Putamen (tissue), 1 donor: Measurements from ENCODE around the gene APBB1IP.
A peak's percentile ranks its signal among the peaks of the same experiment; 100 is the strongest.
"Not testable (repeated sequence)": the region's sequence is repeated elsewhere in the genome, so short reads cannot be mapped to it uniquely, and the experiment has no call there.

ENCODE experiments used
- DNase-seq: peaks from one replicate; pipeline ENCODE4 v3.0.0-alpha.2; 2016; ENCODE audit warnings: low spot score

APBB1IP gene

DNA sequence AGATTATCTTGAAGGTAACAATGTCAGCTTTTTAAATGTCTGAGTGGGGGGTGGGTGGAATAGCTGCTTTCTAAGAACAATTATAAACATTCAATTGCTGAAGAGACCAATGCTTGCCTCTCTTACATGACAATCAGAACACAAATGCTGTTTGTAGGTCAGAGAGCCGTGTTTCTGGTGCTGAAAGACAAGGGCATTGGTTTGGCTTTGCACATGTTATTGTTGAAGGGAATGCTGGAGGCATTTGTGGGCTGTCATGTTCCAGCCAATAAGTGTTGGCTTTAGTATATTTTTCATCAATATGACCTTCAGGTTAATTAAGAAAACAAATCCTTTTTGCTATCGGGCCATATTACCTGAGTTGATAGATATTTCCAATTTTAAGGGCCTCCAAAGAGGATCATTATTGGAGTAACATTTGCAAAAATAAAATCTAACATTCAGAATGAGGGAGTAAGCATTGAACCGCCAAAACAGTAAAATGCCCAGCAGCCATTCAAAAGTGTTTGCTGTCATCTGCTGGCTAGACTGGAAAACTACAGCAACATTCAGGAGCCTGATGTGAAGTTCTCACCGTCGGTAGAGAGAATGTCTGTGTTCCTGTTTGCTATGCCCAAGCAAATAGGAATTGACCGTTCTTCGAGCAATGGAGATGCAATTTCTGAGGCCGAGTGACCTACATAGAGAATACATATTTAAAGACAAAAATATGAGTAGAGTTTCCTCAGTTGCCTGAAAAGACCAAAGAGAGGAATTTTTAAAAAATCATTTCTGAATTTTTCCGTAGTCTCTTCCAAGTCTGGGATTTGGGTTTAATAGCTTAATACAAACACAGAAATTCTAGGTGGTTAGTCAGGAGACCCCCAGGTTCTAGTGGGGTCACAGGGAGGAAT is 118.9 kb downstream of the APBB1IP start:
- DNase-seq: peak; percentile 41

DNA sequence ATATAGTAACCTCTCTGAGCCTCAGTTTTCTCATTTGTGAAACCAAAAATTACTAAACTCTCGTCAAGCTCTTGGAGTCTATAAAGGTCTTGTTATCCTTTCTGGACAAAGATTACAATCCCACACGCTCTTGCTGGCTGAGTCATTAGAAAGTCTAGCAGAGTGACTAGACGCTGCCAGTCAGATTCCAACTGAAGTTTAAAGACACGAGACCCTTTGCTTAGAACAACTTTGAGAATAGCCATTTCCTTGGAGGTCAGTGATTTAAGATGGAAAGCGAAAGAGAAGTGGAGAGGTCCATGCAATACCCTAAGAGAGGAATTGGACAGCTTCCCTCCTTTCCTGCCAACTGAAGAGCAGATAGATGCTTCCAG is 119.5 kb downstream of the APBB1IP start:
- no peak for DNase-seq

DNA sequence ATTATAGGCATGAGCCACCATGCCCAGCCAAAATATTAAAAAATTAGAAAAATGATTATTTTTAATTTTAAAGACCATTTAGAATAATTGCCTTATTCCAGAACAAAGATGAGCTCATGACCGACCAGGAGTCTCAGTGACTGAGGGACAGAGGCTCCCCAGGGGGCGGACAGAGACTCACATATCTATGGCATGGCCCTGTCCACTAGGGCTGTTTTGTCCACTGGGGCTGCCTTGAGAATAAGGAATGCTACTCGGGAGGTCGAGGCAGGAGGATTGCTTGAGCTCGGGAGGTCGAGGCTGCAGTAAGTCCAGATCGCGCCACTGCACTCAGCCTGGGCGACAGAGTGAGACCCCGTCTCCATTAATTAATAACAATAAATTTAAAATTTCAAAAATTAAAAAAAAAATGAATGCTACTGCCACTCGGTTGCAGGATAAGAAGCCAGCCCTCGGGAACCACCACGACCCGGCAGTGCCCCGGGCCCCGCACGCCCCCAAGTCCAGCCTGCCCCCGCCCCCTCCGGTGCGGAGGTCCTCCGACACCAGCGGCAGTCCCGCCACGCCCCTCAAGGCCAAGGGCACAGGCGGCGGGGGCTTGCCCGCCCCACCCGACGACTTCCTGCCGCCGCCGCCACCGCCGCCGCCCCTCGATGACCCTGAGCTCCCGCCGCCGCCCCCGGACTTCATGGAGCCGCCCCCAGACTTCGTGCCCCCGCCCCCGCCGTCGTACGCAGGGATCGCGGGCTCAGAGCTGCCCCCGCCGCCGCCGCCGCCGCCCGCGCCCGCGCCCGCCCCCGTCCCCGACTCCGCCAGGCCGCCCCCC is 128.6 kb downstream of the APBB1IP start:
- DNase-seq: no peak

DNA sequence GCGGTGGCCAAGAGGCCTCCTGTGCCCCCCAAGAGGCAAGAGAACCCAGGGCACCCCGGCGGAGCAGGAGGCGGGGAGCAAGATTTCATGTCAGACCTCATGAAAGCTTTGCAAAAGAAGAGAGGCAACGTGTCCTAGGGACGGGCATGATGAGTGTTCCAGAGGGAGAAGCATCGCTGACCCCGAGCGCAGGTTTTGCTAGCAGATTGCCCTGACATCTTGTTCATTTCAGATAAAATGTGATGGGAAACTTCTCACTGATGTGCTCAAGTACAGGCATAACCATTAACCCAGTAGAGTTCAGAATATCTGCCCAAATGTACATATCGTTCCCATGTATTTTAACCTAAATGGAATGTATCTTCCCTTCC is 129.2 kb downstream of the APBB1IP start:
- no peak for DNase-seq

DNA sequence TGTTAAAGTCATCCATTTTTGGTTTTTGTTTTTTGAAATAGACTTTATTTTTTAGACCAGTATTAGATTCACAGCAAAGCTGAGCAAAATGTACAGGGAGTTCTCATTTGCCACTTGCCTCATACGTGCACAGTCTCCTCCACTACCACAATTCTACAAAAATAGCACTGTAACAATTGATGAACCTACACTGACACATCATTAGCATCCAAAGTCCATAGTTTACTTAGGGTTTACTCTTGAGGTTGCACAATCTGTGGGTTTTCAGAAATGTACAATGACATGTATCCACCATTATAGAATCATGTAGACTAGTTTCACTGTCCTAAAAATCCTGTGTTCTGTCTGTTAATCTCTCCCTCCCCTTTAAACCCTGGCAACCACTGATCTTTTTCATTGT is 133.5 kb downstream of the APBB1IP start:
- no peak for DNase-seq

DNA sequence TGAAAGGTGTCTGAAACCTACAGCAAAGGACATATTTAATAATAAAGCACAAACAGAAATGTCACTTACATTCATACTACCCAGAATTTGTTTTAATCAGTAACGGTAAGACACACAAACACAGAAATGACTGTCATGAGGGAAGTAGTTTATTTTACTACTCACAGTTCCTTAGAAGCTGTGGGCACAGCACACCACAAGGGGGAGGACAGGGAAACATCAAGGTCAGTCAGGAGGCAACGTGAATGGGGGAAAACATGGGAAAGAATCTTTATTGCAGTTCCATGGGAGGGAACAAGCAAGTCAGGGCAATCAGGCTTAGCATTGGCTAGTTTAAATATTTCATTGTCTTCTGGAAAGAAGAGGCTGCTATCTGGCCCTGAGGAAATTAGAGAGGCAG is 135.5 kb downstream of the APBB1IP start:
- no peak for DNase-seq

DNA sequence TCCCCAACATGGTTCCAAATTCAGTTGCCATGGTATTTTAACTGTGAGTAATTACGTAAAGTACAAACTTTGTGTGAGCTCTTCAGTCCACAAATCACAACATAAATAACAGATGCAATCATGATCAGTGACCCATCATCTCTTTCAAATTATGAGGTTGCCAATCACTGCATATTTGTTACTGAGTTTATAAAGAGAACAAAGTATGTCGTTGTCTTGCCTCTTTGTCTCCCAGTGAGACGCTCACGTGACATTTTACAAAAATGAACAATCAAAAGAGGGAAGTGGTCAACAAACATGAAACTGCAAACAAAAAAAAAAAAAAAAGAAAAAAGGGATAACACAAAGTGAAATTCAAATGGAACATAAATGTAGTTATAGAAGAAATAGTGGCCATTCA is 136.6 kb downstream of the APBB1IP start:
- DNase-seq: no peak

DNA sequence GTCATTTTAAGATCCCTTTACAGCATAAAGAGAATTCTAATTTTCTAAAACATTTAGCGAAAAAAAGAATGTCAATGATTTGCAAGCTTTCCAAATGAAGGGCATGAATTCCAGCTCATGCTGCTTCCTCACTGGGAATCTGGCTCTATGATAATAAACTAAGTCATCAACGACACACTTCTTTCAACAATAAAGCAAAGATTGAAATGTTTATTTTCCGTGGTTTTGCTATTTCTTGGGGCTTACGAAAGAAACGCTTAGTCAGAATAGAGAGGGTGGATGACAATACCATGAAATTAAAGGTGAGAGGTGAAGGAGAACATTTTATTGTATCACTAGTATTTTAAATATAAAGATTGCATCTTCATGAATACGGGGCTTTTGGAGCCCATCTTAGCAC is 140.2 kb downstream of the APBB1IP start:
- not testable (repeated sequence) for DNase-seq

DNA sequence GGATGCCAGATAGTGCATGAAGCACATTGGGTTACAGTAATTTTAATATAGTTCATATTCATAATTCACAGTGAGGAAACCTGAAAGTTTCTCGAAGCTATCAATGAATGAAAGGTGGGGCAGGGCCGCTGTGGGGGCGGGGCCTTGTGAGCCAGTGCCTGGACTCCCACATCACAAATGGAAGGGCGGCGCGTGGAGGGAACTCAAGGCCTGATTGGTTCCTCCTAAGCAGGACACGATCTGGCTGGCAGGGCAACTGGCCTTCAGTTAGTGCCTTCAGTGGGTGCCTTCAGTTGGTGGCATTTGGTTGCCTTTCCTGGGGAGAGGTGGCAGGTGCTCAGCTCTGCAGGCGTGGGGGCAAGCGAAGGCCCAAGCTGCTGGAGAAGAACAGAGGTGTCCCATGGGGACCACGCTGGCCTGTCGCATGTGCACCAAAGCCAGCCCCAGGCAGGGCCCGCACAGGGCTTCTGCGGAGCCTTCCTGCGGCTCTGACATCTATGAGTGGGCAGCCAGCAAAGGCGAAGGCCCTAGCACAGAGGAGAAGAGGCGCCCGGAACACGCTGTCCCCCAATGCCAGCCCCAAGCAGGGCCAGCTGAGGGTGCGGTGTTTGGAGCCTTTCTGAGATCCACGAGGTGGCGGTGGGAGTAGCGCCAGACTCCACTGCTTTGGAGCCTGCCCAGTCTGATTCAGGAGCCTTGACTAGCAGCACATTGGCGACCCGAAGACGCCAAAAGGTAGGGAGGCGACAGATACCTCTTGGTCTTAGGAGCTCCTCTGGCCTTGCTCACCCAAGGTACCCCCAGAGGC is 141.3 kb downstream of the APBB1IP start:
- no peak for DNase-seq

DNA sequence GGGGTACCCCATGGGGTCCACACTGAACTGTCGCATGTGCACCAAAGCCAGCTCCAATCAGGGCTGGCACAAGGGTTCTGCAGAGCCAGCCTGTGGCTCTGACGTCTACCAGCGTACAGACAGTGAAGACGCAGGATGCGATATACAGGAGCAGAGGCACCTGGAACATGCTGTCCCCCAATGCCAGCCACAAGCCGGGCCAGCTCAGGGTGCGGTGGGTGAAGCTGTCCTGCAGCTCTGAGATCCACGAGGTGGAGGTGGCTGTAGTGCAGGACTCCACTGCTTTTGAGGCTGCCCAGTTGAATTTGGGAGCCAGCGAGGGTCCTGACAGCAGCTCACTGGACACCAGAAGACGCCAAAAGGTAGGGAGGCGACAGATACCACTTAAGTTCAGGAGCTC is 148.1 kb downstream of the APBB1IP start:
- no peak for DNase-seq

DNA sequence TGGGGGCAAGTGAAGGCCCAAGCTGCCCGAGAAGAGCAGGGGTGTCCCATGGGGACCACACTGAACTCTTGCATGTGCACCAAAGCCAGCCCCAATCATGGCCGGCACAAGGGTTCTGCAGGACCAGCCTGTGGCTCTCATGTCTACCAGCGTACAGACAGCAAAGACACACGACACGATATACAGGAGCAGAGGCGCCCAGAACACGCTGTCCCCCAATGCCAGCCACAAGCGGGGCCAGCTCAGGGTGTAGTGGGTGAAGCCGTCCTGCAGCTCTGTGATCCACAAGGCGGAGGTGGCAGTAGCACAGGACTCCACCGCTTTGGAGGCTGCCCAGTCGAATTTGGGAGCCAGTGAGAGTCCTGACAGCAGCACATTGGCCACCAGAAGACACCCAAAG is 150.5 kb downstream of the APBB1IP start:
- DNase-seq: no peak

DNA sequence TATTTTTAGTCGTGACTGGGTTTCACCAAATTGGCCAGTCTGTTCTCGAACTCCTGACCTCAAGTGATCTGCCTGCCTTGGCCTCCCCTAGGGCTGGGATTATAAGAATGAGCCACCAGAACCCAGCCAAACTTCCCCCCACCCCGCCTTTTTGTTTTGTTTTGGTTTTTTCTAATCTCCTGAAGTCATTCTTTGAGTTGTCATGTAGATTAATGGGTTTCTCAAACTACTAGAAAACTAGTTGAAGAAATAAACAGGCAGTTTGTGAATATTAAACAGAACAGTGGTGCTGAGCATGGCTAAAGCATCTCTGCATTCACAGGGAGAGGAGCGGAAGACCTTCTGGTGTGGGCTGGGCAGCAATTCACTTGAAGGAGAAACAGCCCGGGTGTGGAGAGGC is 151.7 kb downstream of the APBB1IP start:
- DNase-seq: not testable (repeated sequence)

DNA sequence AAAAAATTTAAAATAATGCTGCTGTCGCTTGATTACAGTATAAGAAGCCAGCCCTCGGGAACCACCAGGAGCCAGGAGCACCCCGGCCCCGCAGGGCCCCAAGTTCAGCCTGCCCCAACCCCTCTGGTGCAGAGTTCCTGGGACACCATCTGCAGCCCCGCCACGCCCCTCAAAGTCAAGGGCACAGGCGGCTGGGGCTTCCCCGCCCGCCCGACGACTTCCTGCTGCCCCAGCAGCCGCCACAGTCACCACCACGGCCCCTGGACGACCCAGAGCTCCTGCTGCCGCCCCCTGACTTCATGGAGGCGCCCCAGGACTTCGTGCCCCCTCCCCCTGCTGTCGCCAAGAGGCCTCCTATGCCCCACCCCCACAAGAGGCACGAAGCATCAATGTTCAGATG is 155.8 kb downstream of the APBB1IP start:
- no peak for DNase-seq

DNA sequence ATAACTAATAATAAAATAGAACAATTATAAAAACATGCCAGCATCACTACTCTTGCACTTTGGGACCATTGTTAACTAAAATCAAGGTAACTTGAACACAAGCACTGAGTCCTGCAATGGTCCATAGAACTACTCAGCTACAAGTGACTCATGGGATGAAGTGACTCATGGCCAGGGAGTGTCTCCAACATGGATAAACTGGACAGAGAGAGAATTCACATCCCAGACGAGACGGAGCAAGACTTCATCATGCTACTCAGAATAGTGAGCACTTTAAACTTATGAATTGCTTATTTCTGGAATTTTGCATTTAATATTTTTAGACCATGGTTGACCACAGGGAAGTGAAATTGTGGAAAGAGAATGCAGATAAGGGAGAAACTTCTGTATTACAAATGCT is 165.1 kb downstream of the APBB1IP start:
- DNase-seq: not testable (repeated sequence)

DNA sequence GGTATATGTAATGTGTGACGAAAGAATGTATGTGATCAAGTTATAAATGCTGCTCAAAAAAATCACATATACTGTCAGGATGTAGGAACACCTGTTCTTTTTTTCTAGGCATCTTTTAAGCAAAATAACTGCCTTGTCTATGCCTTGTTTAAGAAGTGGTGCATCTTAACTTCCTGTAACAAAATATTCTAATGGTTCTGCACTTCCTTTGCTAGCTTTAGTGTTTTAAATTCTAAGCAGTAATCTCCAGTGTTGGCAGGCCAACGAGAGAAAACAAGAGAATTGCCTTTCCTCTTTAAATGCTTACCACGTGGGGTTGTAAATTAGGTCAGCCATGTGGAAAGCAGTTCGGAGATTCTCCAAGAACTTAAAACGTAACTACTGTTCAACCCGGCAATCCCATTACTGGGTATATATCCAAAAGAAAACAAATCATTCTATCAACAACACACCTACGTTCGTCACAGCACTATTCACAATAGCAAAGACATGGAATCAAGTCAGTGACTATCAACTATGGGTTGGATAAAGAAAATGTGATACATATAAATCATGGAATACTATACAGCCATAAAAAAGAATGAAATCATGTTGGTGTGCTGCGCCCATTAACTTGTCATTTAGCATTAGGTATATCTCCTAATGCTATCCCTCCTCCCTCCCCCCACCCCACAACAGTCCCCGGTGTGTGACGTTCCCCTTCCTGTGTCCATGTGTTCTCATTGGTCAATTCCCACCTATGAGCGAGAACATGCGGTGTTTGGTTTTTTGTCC is 166.4 kb downstream of the APBB1IP start:
- not testable (repeated sequence) for DNase-seq

DNA sequence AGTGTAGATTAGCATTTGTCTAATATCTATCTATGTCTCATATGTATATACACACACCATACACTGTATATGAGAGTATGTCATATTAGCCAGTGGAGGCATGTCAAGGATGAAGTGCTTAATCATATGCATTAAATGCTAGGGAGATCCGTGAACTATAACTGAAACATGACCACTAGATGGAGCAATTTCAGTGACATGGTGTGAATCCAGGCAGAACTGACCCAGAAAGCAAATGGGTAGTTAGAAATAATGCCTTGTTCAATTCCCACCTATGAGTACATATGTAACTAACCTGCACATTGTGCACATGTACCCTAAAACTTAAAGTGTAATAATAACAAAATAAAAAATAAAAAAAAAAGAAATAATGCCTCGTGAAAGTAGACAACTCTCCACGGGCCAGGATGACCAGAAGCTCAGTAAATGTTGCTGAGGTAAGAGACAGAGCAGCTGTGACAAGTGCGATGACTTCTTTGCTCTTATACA is 168.3 kb downstream of the APBB1IP start:
- DNase-seq: not testable (repeated sequence)

DNA sequence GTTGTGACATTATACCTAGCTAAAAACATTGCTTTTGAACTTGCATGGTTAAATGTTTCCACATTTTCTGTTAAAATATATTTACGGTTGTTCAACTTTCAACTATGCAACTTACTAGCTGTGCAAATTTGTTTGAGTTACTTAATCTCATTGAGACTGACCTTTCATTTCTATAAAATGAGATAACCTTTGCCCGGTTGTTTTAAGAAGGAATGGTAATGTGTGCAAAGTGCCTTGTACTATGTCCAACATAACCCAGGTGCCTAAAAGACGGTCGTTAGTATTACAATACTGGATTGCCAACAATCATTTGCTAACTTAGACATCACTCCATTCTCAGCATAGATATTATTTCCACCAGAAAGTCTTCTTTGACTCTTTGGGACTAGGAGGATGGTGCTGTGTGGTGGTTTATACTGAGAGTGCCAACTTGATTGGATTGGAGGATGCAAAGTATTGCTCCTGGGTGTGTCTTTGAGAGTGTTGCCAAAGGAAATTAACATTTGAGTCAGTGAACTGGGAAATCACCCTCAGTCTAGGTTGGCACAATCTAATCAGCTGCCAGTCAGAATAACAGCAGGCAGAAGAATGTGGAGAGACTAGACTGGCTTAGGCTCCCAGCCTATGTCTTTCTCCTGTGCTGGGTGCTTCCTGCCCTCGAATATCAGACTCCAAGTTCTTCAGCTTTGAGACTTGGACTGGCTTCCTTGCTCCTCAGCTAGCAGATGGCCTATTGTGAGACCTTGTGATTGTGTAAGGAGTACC is 174.2 kb downstream of the APBB1IP start:
- DNase-seq: no peak
